BJ (cell line): ENCODE results near the gene SDK1. TPM values are rescaled to one million over a fixed set of nuclear protein-coding genes. Genes with fewer than 3 reads are reported as not detected.

Source experiments
- CTCF ChIA-PET: fragments of 350-600 bp; formaldehyde crosslinking; extraction: SDS; loops from one replicate; lab custom pipeline; 2021; ENCODE audit warnings: antibody characterized with exemption, inconsistent platforms; lab: Yijun Ruan, JAX
- POLR2A ChIA-PET: fragments of 300-600 bp; sonication (Branson Sonifier 250); formaldehyde crosslinking; extraction: SDS; loops from one replicate; lab custom pipeline; 2021; ENCODE audit warnings: antibody characterized with exemption; lab: Charles Lee
- DNase-seq: peaks from one replicate; pipeline ENCODE4 v3.0.0-alpha.2; 2011; ENCODE audit warnings: low read depth
- H3K27me3 ChIP-seq: 2 replicates; pipeline ENCODE4 v1.6.0; 2011; ENCODE audit warnings: low read length; ENCODE audit not compliant: control insufficient read depth, insufficient read depth
- H3K36me3 ChIP-seq: 2 replicates; pipeline ENCODE4 v1.5.1; 2011; ENCODE audit warnings: low read length; ENCODE audit not compliant: control insufficient read depth, insufficient read depth
- H3K4me3 ChIP-seq: 2 replicates; pipeline ENCODE4 v1.5.1; 2011; ENCODE audit warnings: low read depth, mild to moderate bottlenecking, control low read depth, low read length
- CTCF ChIP-seq: IDR thresholded peaks from 2 replicates; pipeline ENCODE4 v1.5.1; 2011; ENCODE audit warnings: low read depth, mild to moderate bottlenecking, control low read depth, inconsistent platforms, low read length, moderate library complexity; ENCODE audit not compliant: insufficient read depth
- polyA plus RNA-seq: library from polyadenylated mRNA; depleted of rRNA; stranded (reverse); fragments of >200 nt; gene quantifications from 2 replicates; pipeline ENCODE4 v1.2.3, GENCODE V29; 2011

Gene SDK1
- polyA plus RNA-seq, 1 experiment, result 0.01 TPM

GRCh38 chr7:3657206-3657605 lies 356.2 kb downstream of the SDK1 start:
- ChIA-PET CTCF (no interaction called here), POLR2A (no interaction called here)
- H3K4me3 ChIP-seq, result no peak overlapping the region
- H3K27me3 ChIP-seq, result no peaks in the 10 kb centered on the region
- DNase-seq, result no peak
- no peaks in the 10 kb centered on the region for H3K36me3 ChIP-seq
- no peak for TF ChIP-seq CTCF

GRCh38 chr7:3668743-3669142 lies 367.7 kb downstream of the SDK1 start:
- no peak for TF ChIP-seq CTCF
- Histone ChIP-seq H3K27me3 (no peaks in the 10 kb centered on the region), H3K36me3 (no peaks in the 10 kb centered on the region), H3K4me3 (no peak overlapping the region)
- POLR2A ChIA-PET, result no interaction called here
- DNase-seq, result no peak
- CTCF ChIA-PET, result no interaction called here

- Histone ChIP-seq H3K4me3 (no peak overlapping the region), H3K36me3 (no peaks in the 10 kb centered on the region), H3K27me3 (no peaks in the 10 kb centered on the region)
- POLR2A ChIA-PET, result no interaction called here
- no peak for TF ChIP-seq CTCF
- no peak for DNase-seq
- CTCF ChIA-PET, result no interaction called here
These were observed 369.8 kb downstream of the SDK1 start for GRCh38 chr7:3670898-3671297.

GRCh38 chr7:3673524-3673923 lies 372.5 kb downstream of the SDK1 start:
- CTCF ChIA-PET, result interaction anchor here (0.6 kb wide), 1 partner anchor 79 kb away, joined by 3 read pairs; no protein-coding TSS in a partner anchor
- POLR2A ChIA-PET, result no interaction called here
- DNase-seq, result no peak

GRCh38 chr7:3678314-3678810 lies 377.3 kb downstream of the SDK1 start:
- DNase-seq, result no peak
- CTCF ChIA-PET, result no interaction called here
- POLR2A ChIA-PET, result no interaction called here
- Histone ChIP-seq H3K27me3 (no peaks in the 10 kb centered on the region), H3K36me3 (no peaks in the 10 kb centered on the region), H3K4me3 (no peak overlapping the region)
- no peak for TF ChIP-seq CTCF

More at GRCh38 chr7:3673524-3673923, 372.5 kb downstream of the SDK1 start:
- H3K4me3 ChIP-seq, result no peak overlapping the region
- no peaks in the 10 kb centered on the region for H3K36me3 ChIP-seq
- no peaks in the 10 kb centered on the region for H3K27me3 ChIP-seq
- TF ChIP-seq CTCF, result no peak
